Panc1 (cell line): ENCODE data around the gene PRR19. TPM values are rescaled to one million over a fixed set of nuclear protein-coding genes. Genes with fewer than 3 reads are reported as not detected.

Experiments
- ATAC-seq: fragments of 200-7000 bp; cut with Tn5 transposase; 2 replicates; pipeline ENCODE4 v1.9.1; 2020; ENCODE audit warnings: mild to moderate bottlenecking, moderate library complexity
- BruUV-seq: library from RNA; stranded (reverse); fragments of 400-500 nt; replicated peaks from 2 replicates; lab custom pipeline; 2021; lab: Mats Ljungman, UMichigan
- CTCF ChIA-PET: fragments of 300-600 bp; sonication (Branson Sonifier 250); formaldehyde crosslinking; loops from one replicate; lab custom pipeline; 2022; ENCODE audit warnings: antibody characterized with exemption; lab: Charles Lee
- POLR2A ChIA-PET: fragments of 300-600 bp; sonication (Branson Sonifier 250); formaldehyde crosslinking; loops from one replicate; lab custom pipeline; 2022; ENCODE audit warnings: antibody characterized with exemption; lab: Charles Lee
- DNase-seq: peaks from one replicate; pipeline ENCODE4 v3.0.0-alpha.2; 2010; ENCODE audit warnings: low read depth, low spot score
- H3K27ac ChIP-seq: 2 replicates; pipeline ENCODE4 v1.5.1; 2011; ENCODE audit warnings: mild to moderate bottlenecking, low read length, inconsistent platforms
- H3K27me3 ChIP-seq: fragments of 200-500 bp; sonication (Bioruptor generic); 2 replicates; pipeline ENCODE4 v1.6.0; 2014; ENCODE audit warnings: low read length, inconsistent platforms; ENCODE audit not compliant: control insufficient read depth, insufficient read depth
- H3K36me3 ChIP-seq: fragments of 200-500 bp; sonication (Bioruptor generic); 2 replicates; pipeline ENCODE4 v1.5.1; 2014; ENCODE audit warnings: inconsistent platforms, mild to moderate bottlenecking, low read length, moderate library complexity; ENCODE audit not compliant: control insufficient read depth, insufficient read depth
- H3K4me1 ChIP-seq: 2 replicates; pipeline ENCODE4 v1.5.1; 2011; ENCODE audit warnings: inconsistent platforms, mild to moderate bottlenecking, low read length, moderate library complexity; ENCODE audit not compliant: control insufficient read depth, insufficient read depth
- H3K4me3 ChIP-seq, 2 experiments: 2 replicates each; pipeline ENCODE4 v1.5.1; 2011 to 2012; ENCODE audit warnings: low read depth in 2 of 2, low read length in 2 of 2, mild to moderate bottlenecking in 2 of 2, inconsistent platforms in 1 of 2, moderate library complexity in 1 of 2
- H3K9me3 ChIP-seq: fragments of 200-500 bp; sonication (Bioruptor generic); 2 replicates; pipeline ENCODE4 v1.5.1; 2014; ENCODE audit warnings: low read depth, mild to moderate bottlenecking, inconsistent platforms, low read length, moderate library complexity; ENCODE audit not compliant: control insufficient read depth, insufficient read depth
- CTCF ChIP-seq: fragments of 450-650 bp; IDR thresholded peaks from 2 replicates; pipeline ENCODE4 v1.5.1; 2017; ENCODE audit warnings: mild to moderate bottlenecking
- POLR2AphosphoS5 ChIP-seq: IDR thresholded peaks from 2 replicates; pipeline ENCODE4 v1.6.1; 2012; ENCODE audit warnings: mild to moderate bottlenecking, low read depth, low read length, moderate library complexity
- REST ChIP-seq, 2 experiments: IDR thresholded peaks; 2 replicates each; pipeline ENCODE4 v1.6.1; 2011 to 2012; ENCODE audit warnings: low read depth in 2 of 2, control low read depth in 1 of 2, low read length in 1 of 2, mild to moderate bottlenecking in 1 of 2, moderate library complexity in 1 of 2; ENCODE audit not compliant: insufficient read depth in 1 of 2
- SIN3A ChIP-seq: IDR thresholded peaks from 2 replicates; pipeline ENCODE4 v1.6.1; 2012; ENCODE audit warnings: low read depth, mild to moderate bottlenecking, low read length, moderate library complexity, borderline replicate concordance; ENCODE audit not compliant: insufficient read depth
- TCF7L2 ChIP-seq: IDR thresholded peaks from 2 replicates; pipeline ENCODE4 v1.6.1; 2011; ENCODE audit warnings: mild to moderate bottlenecking, low read depth, low read length, inconsistent platforms
- in situ Hi-C: cut with HindIII; loops from 2 replicates; pipeline ENCODE4 v1.10.0; 2016; ENCODE audit warnings: low sequenced_read_pairs, low pct_unique_long_range_greater_than_20kb
- intact Hi-C: fragments of 100-400 bp; cut with micrococcal nuclease; formaldehyde crosslinking; loops from one replicate; pipeline ENCODE4 v1.10.0; 2022; ENCODE audit not compliant: unreplicated experiment
- total RNA-seq: library from RNA; stranded (reverse); gene quantifications from one replicate; pipeline ENCODE4 v1.2.1, GENCODE V29; 2021; ENCODE audit not compliant: unreplicated experiment

PRR19 gene
- total RNA-seq, 1 experiment from 2014 or later = 2.1 TPM

- POLR2A ChIA-PET = no interaction called here
- no peaks in the 10 kb centered on the region for H3K27me3 ChIP-seq
- in situ Hi-C loops = no loop called here
Observed at GRCh38 chr19:42290523-42291434, 11.2 kb upstream of the PRR19 start.

More at GRCh38 chr19:42290523-42291434, 11.2 kb upstream of the PRR19 start:
- Histone ChIP-seq H3K27ac (no peak overlapping the region), H3K4me1 (peaks cover 6% of the 10 kb centered on the region), H3K36me3 (no peaks in the 10 kb centered on the region; the same call in 1 of the 2 replicates), H3K9me3 (no peaks in the 10 kb centered on the region), H3K4me3 (no peak overlapping the region)
- BruUV-seq = no TSS peak
- DNase-seq = no peak
- intact Hi-C loops = no loop called here
- no peak for TF ChIP-seq SIN3A
- TF ChIP-seq POLR2AphosphoS5 = no peak
- TF ChIP-seq CTCF = peak; percentile 78
- TF ChIP-seq REST (IDR thresholded peaks at IDR 0.05; ENCODE audit: insufficient read depth in 1 of 2, low read depth in 2 of 2, low read length in 1 of 2) = no peak
- TF ChIP-seq TCF7L2 = no peak
- ATAC-seq = peak; percentile 71
- CTCF ChIA-PET = interaction anchor here (0.6 kb wide), 1 partner anchor 10 kb away, joined by 3 read pairs; no protein-coding TSS in a partner anchor
